Measurements from ENCODE around the gene DOK5. TPM values are rescaled to one million over a fixed set of nuclear protein-coding genes. Genes with fewer than 3 reads are reported as not detected.
A peak's percentile ranks its signal among the peaks of the same experiment; 100 is the strongest.

DOK5 gene
- total and polyA plus RNA-seq, 5 donors from 2014 or later, result 0.11 to 0.36 (median 0.26) TPM; not detected in 2

DNA sequence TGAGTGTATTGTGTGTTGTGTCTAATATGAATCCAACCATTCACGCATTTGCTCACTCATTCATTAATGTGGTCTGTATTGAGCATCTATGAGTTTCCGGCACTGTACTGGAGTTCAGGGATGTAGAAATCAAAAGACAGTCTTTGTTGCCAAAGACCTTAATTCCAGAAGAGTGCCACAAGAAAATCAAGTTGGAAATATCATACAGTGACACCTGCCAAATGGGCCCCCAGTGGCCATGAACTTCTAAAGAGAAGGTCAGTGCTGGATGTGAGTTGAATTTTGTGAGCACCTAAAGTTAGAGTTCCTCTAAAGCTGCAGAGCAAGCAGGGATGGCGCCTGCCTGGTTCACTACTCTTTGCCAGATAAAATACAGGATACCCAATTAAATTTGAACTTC, 175.9 kb downstream of the DOK5 start:
- H3K4me1 ChIP-seq (ENCODE audit: control insufficient read depth, insufficient read depth, low read length, poor library complexity, severe bottlenecking), result no peaks in the 10 kb centered on the region

DNA sequence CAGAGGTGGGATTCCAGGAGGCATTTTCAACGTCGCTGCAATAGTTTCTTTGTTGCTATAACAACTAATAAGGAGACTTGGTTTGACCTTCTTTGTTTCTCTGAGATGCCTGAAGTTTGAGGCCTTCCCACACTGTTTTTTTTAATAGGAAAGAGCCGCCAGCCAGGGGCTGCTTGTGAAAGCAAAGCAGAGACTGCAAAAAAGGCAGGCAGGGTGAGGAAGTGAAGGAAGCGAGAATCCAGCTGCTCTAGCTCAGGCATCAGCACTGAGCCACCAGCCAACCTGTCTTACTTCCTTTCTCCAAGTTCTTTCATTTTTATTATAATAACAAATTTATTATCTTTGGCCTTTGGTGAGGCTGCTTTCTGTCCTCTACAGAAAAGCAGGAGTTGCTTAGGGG, 179.1 kb downstream of the DOK5 start:
- DNase-seq (no peak), ATAC-seq (ENCODE audit: low read depth in 2 of 2) (no peak)
- no peaks in the 10 kb centered on the region for H3K36me3 Mint-ChIP-seq
- no peaks in the 10 kb centered on the region for H3K4me1 Mint-ChIP-seq
- Histone ChIP-seq H3K27ac (ENCODE audit: insufficient read depth, low read length, poor library complexity, severe bottlenecking) (no peak overlapping the region), H3K27me3 (ENCODE audit: control insufficient read depth, insufficient read depth, low read length) (no peaks in the 10 kb centered on the region), H3K4me3 (ENCODE audit: low read depth, low read length) (no peak overlapping the region), H3K9me3 (ENCODE audit: control insufficient read depth in 2 of 2, low read length in 2 of 2) (no peaks in the 10 kb centered on the region), H3K4me1 (ENCODE audit: control insufficient read depth, insufficient read depth, low read length, poor library complexity, severe bottlenecking) (no peaks in the 10 kb centered on the region), H3K36me3 (ENCODE audit: control insufficient read depth, insufficient read depth, low read length) (no peaks in the 10 kb centered on the region)
- no peaks in the 10 kb centered on the region for H3K9me3 Mint-ChIP-seq
- no peak overlapping the region for H3K4me3 Mint-ChIP-seq
- H3K27ac Mint-ChIP-seq, result no peak overlapping the region
- H3K27me3 Mint-ChIP-seq, result peaks cover 8% of the 10 kb centered on the region

More for the DNA sequence above, 175.9 kb downstream of the DOK5 start:
- H3K27ac Mint-ChIP-seq, result no peak overlapping the region
- no peaks in the 10 kb centered on the region for H3K4me1 Mint-ChIP-seq
- no peaks in the 10 kb centered on the region for H3K9me3 Mint-ChIP-seq
- Histone ChIP-seq H3K27ac (ENCODE audit: insufficient read depth, low read length, poor library complexity, severe bottlenecking) (no peak overlapping the region), H3K27me3 (ENCODE audit: control insufficient read depth, insufficient read depth, low read length) (no peaks in the 10 kb centered on the region), H3K36me3 (ENCODE audit: control insufficient read depth, insufficient read depth, low read length) (no peaks in the 10 kb centered on the region), H3K4me3 (ENCODE audit: low read depth, low read length) (no peak overlapping the region), H3K9me3 (ENCODE audit: control insufficient read depth in 2 of 2, low read length in 2 of 2) (no peaks in the 10 kb centered on the region)
- H3K36me3 Mint-ChIP-seq, result no peaks in the 10 kb centered on the region
- peaks cover 4% of the 10 kb centered on the region for H3K27me3 Mint-ChIP-seq
- no peak overlapping the region for H3K4me3 Mint-ChIP-seq
- ATAC-seq (ENCODE audit: low read depth in 2 of 2), result no peak
- DNase-seq, result no peak

- Histone ChIP-seq H3K4me1 (ENCODE audit: control insufficient read depth, insufficient read depth, low read length, poor library complexity, severe bottlenecking) (no peaks in the 10 kb centered on the region), H3K36me3 (ENCODE audit: control insufficient read depth, insufficient read depth, low read length) (no peaks in the 10 kb centered on the region), H3K27ac (ENCODE audit: insufficient read depth, low read length, poor library complexity, severe bottlenecking) (no peak overlapping the region), H3K9me3 (ENCODE audit: control insufficient read depth in 2 of 2, low read length in 2 of 2) (no peaks in the 10 kb centered on the region), H3K27me3 (ENCODE audit: control insufficient read depth, insufficient read depth, low read length) (no peaks in the 10 kb centered on the region), H3K4me3 (ENCODE audit: low read depth, low read length) (no peak overlapping the region)
- no peaks in the 10 kb centered on the region for H3K36me3 Mint-ChIP-seq
- ATAC-seq (ENCODE audit: low read depth in 2 of 2) (no peak), DNase-seq (no peak)
- H3K27me3 Mint-ChIP-seq, result peaks cover 12% of the 10 kb centered on the region
- no peak overlapping the region for H3K4me3 Mint-ChIP-seq
- peak overlapping the region in 1 of 3 donors; percentile 26 for H3K27ac Mint-ChIP-seq
- no peaks in the 10 kb centered on the region for H3K4me1 Mint-ChIP-seq
- H3K9me3 Mint-ChIP-seq, result peaks cover 0 to 1% (median 0%) of the 10 kb centered on the region in 7 donors
Observed at GRCh38 chr20:54657268-54657826, 182.0 kb downstream of the DOK5 start.

DNA sequence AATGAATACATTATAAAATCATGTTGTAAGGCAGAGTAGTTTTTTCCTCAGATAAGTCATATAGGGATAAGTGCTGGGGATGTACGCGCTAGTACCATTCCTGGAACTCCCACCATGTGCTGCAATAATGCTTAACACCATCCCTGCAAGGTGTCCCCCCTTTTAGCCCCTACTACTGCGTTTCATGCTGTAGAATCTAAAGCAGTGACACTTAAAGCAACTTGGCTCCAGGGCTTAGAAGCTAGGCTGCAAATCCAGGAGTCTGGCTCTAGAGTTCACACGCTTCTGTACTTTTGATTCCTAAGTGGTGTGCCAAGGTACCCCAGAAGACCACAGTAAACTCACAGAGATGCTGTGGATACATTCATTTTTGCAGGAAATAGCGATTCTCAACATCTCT, 183.1 kb downstream of the DOK5 start:
- no peak overlapping the region for H3K27ac Mint-ChIP-seq
- no peak for ATAC-seq (ENCODE audit: low read depth in 2 of 2)
- no peaks in the 10 kb centered on the region for H3K36me3 ChIP-seq (ENCODE audit: control insufficient read depth, insufficient read depth, low read length)
- H3K27ac ChIP-seq (ENCODE audit: insufficient read depth, low read length, poor library complexity, severe bottlenecking), result no peak overlapping the region
- no peak for DNase-seq
- peaks cover 12% of the 10 kb centered on the region for H3K27me3 Mint-ChIP-seq
- no peaks in the 10 kb centered on the region for H3K9me3 ChIP-seq (ENCODE audit: control insufficient read depth in 2 of 2, low read length in 2 of 2)
- no peaks in the 10 kb centered on the region for H3K27me3 ChIP-seq (ENCODE audit: control insufficient read depth, insufficient read depth, low read length)
- H3K4me3 Mint-ChIP-seq, result no peak overlapping the region
- H3K9me3 Mint-ChIP-seq, result peaks cover 0 to 1% (median 0%) of the 10 kb centered on the region in 7 donors
- H3K36me3 Mint-ChIP-seq, result no peaks in the 10 kb centered on the region
- H3K4me1 Mint-ChIP-seq, result no peaks in the 10 kb centered on the region
- no peaks in the 10 kb centered on the region for H3K4me1 ChIP-seq (ENCODE audit: control insufficient read depth, insufficient read depth, low read length, poor library complexity, severe bottlenecking)
- H3K4me3 ChIP-seq (ENCODE audit: low read depth, low read length), result no peak overlapping the region

DNA sequence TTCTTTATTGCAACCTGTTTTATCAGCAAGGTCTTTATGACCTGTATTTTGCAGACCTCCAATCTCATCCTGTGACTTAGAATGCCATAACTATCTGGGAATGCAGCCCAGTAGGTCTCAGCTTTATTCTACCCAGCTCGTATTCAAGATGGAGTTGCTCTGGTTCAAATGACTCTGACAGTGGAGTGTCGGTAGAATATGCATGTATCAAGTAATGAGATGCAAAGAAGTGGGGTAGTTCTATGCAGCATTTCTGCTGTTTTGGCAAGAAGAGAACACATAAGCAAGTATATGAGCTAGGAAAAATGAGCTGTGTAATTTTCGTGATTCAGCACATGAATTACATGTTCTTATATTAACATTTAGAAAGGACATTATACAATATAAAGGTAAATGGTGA, 185.9 kb downstream of the DOK5 start:
- no peaks in the 10 kb centered on the region for H3K27me3 ChIP-seq (ENCODE audit: control insufficient read depth, insufficient read depth, low read length)
- peaks cover 0 to 1% (median 0%) of the 10 kb centered on the region in 7 donors for H3K9me3 Mint-ChIP-seq
- no peak overlapping the region for H3K4me3 Mint-ChIP-seq
- H3K4me1 ChIP-seq (ENCODE audit: control insufficient read depth, insufficient read depth, low read length, poor library complexity, severe bottlenecking), result no peaks in the 10 kb centered on the region
- H3K27me3 Mint-ChIP-seq, result peaks cover 12% of the 10 kb centered on the region
- H3K4me3 ChIP-seq (ENCODE audit: low read depth, low read length), result no peak overlapping the region
- no peak for ATAC-seq (ENCODE audit: low read depth in 2 of 2)
- no peak for DNase-seq
- no peak overlapping the region for H3K27ac Mint-ChIP-seq
- H3K36me3 ChIP-seq (ENCODE audit: control insufficient read depth, insufficient read depth, low read length), result no peaks in the 10 kb centered on the region
- no peaks in the 10 kb centered on the region for H3K4me1 Mint-ChIP-seq
- H3K36me3 Mint-ChIP-seq, result no peaks in the 10 kb centered on the region
- no peaks in the 10 kb centered on the region for H3K9me3 ChIP-seq (ENCODE audit: control insufficient read depth in 2 of 2, low read length in 2 of 2)
- H3K27ac ChIP-seq (ENCODE audit: insufficient read depth, low read length, poor library complexity, severe bottlenecking), result no peak overlapping the region

DNA sequence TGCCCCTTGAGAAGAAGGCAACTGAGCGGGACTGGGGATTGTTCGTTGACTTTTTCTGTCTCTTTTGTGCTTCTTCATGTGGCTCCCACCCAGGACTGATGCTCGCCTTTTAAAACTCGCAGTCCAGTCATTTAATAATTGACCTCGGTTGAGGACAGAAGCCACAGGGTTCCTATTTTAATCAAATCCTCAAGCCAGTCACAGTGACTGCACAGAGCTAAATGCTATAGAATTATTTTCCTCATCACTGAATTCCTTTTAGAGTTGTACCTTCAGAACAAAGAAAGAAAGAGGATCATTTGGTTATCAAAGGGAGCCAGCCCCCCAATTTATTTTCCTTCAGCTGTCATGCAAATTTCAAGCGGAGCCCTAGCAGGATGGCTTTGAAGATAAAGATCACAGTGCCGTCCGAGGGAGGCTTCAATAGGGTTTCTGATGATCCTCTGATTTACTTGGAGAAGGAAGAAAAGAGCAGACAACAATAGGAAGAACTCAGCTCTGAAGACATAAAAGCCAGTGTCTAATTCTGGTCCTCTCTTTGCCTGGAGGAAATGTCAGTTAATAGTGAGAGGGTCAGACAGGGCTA, 186.6 kb downstream of the DOK5 start:
- no peak for DNase-seq
- Mint-ChIP-seq H3K9me3 (peaks cover 0 to 1% (median 0%) of the 10 kb centered on the region in 7 donors), H3K4me1 (no peaks in the 10 kb centered on the region), H3K27me3 (peaks cover 19% of the 10 kb centered on the region), H3K4me3 (no peak overlapping the region), H3K36me3 (no peaks in the 10 kb centered on the region), H3K27ac (no peak overlapping the region)
- Histone ChIP-seq H3K27ac (ENCODE audit: insufficient read depth, low read length, poor library complexity, severe bottlenecking) (no peak overlapping the region), H3K9me3 (ENCODE audit: control insufficient read depth in 2 of 2, low read length in 2 of 2) (no peaks in the 10 kb centered on the region), H3K27me3 (ENCODE audit: control insufficient read depth, insufficient read depth, low read length) (no peaks in the 10 kb centered on the region), H3K36me3 (ENCODE audit: control insufficient read depth, insufficient read depth, low read length) (no peaks in the 10 kb centered on the region), H3K4me1 (ENCODE audit: control insufficient read depth, insufficient read depth, low read length, poor library complexity, severe bottlenecking) (no peaks in the 10 kb centered on the region), H3K4me3 (ENCODE audit: low read depth, low read length) (no peak overlapping the region)
- no peak for ATAC-seq (ENCODE audit: low read depth in 2 of 2)

DNA sequence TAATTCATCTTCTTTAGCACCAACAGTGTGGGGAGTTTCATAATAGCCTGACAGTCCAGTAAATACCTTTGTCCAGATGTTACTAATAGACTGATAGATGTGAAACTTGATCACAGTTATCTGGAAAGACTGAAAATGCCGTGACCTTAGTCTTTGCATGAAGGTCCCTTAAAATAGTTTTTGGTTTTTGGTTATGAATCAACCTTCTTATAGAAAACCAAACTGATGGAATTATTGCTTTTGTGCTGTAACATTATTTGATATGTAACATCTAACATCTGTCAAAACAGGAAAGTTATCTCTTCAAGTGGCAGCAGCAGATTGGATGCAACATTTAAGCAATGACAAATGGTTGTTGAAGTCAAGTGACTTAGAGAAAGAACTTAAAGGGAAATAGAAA, 190.4 kb downstream of the DOK5 start:
- Mint-ChIP-seq H3K4me1 (peaks cover 0 to 5% (median 3%) of the 10 kb centered on the region in 4 donors), H3K9me3 (peaks cover 0 to 2% (median 0%) of the 10 kb centered on the region in 7 donors), H3K4me3 (no peak overlapping the region), H3K36me3 (no peaks in the 10 kb centered on the region), H3K27ac (no peak overlapping the region), H3K27me3 (peaks cover 21% of the 10 kb centered on the region)
- Histone ChIP-seq H3K27ac (ENCODE audit: insufficient read depth, low read length, poor library complexity, severe bottlenecking) (no peak overlapping the region), H3K27me3 (ENCODE audit: control insufficient read depth, insufficient read depth, low read length) (no peaks in the 10 kb centered on the region), H3K36me3 (ENCODE audit: control insufficient read depth, insufficient read depth, low read length) (no peaks in the 10 kb centered on the region), H3K4me3 (ENCODE audit: low read depth, low read length) (no peak overlapping the region), H3K4me1 (ENCODE audit: control insufficient read depth, insufficient read depth, low read length, poor library complexity, severe bottlenecking) (no peaks in the 10 kb centered on the region), H3K9me3 (ENCODE audit: control insufficient read depth in 2 of 2, low read length in 2 of 2) (no peaks in the 10 kb centered on the region)
- no peak for ATAC-seq (ENCODE audit: low read depth in 2 of 2)
- no peak for DNase-seq

All from CD4-positive, CD25-positive, alpha-beta regulatory T cell (primary cell).